CD4-positive, alpha-beta T cell treated with Interleukin-17A for 1 hour (primary cell): ENCODE measurements around the gene ARHGDIA.

Source experiments
- DNase-seq: peaks from one replicate; pipeline ENCODE4 v3.0.0-alpha.2; 2020

The ARHGDIA gene

DNA sequence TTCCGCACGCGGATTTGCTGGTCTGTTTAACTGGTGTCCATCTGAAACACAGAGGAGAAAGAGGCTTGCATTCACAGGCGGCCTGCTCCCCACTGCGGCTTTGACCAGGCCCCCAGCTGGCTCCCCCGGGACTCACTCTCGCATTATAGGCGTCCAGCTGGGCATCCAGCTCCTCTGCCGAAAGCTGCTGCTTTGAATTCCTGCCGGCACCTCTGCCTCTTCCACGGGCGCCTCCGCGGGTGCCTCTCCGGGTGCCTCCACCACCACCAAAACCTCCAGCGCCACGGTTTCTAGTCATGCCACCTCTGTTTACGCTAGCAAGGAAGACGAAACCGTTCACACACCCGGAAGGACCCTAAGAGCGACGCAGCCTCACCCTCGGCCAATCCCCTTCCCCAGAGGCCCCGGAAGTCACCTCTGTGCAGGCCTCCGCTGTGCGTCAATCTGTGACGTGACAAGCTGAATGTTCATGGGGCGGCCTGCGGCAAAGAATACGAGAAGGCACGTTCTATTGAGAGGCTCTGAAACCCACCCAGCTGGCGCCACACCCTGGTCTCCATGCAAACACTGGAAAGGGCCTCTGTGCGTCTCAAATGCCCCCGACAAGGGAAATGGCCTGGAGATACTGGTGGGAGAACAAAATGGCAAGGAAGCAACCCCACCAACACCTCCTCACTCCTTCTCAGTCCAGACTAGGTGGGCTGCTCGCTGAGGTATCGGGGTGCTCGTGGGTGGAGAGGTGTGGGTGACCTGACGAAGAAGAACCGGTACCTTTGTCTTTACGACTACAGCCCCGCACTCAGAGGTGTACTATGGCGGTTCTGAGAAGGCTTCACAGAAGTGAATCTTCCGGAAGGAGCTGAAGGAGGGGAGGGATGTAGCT, 17.2 kb upstream of the ARHGDIA start:
- DNase-seq: no peak

DNA sequence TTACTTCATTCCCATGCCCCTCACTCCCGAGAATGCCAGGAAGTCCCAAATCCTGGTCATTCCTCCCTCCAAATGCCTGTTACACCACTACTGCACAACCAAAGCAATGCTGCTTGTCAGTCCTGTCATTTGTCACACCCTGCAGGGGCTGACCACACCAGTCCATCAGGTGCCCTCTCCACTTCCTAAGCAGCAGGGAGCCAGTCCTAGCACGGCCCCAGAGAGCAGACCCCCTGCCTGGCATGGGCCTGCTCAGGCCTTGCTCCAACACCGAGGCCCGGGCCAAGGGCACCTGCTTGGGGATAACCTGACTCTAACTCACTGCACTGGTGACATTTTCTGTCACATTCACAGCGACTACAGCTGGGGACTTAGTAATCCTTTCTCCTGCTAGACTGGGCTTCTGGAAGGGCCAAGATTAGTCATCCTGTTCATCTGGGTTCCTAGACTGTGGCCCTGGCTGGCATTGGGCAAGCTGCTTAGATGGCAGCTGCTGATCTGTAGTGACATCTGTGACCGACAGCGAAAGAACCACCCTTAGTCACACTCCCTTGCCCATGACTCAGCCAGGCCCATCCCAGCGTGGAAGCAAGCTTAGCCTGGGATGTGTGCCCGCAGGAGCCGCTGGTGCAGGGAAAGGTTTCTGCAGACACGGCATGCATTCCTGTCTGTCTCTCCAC, 14.9 kb upstream of the ARHGDIA start:
- DNase-seq: no peak

DNA sequence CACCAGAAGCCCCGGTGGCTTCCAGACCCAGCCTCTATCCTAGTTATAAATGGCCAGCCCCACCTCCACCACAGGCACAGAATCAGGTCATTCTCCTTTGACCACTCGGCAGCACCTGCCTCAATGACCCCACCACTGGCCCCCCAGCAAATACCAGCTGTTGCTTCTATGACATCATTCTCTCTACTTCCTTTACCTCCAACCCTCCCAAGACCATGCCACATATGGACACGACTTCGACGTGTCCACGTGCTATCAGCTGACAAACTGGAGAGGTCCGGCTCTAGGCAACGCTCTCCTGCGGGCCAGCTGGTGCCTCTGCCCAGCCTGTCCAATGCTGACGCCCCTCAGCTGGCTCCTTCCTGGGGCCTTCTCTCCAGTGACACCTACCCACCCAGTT, 14.3 kb upstream of the ARHGDIA start:
- DNase-seq: no peak

DNA sequence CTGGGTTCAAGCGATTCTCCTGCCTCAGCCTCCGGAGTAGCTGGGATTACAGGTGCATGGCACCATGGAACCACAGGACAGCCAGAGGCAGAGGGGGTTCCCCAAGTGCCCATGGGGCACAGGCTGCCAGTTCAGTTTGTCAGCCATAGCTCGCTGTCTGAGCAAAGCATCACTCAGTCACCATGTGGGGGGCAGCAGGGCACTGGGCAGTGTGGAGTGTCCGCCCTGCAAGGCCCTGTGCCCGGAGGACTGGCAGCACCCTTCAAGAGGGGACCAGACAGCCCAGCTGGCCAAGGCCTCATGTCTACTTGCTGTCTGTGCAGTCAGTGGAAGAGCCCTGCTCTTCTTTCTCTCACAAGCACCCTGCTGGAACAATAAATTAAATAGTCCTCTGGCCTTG, 13.8 kb upstream of the ARHGDIA start:
- DNase-seq: no peak

DNA sequence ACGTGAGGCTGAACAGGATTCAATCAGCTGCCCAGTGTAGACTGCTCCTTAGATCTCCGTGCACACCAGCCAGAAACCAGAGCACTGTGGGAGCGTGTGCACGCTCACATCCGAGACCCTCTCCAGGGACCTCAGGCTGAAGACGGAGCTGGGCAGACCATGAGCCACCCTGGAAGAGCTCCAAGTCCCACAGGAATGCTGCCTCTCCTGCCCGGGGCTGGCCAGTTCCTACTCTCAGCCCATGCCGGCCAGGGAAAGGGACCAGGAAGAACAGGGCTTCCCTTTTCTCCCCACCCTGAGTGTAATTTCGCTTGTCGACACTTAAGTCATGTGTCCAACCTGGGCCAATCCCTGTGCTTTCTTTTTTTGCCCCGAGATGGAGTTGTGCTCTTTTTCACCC, 13.4 kb upstream of the ARHGDIA start:
- no peak for DNase-seq

DNA sequence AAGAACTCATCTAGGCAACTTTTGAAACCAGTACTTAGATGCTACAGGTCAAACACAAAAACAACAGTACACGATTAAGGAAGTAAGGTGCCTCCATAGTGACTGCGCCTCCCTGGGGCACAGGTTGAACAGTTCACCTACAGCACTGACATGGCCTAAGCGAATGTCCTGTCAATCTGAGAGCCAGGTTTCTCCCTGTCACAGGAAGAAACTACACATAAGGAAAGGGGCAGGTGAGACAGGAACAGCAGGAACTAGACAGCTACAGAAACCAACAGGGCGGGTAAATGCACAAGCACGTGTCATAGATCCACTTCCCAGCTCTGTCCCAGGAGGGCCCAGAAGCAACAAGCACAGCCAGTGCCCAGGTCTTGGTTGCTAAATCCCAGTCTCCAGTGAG, 8.0 kb upstream of the ARHGDIA start:
- no peak for DNase-seq

DNA sequence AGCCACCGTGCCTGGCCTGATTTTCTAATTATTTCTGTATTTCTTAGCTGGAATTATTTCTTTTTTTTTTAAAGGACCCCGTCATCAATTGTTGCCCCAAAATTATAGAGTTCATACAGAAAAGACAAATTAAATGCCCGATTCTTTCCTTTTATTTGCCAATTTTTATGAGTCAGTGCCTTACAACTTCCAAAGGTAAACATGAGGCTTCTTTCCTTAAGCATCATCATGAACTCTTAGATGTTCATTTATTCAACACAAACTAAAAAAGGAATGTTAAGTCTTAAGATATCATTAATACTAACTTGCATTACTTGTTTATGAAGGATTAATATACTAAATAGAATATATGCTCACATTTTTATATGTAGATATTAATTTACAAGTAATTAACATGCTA, 7.2 kb upstream of the ARHGDIA start:
- DNase-seq: no peak

DNA sequence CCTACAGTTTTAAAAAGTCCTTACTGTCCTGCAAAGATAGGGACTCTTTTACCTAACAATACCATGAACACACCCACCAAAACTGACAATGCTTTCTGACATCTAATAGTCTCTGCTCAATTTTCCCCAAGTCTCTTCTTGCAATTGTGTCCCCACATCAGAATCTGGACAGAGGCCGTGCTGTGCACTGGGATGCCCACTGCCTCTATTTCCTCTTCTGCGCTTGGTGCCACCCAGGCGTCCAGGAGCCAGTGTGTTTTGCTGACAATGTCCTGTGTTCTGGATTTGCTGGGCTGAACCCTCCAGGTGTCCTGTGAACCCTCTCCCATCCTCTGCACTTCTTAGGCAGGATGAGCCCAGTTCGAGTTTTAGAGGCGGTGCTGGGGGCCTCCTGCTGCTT, 6.4 kb upstream of the ARHGDIA start:
- DNase-seq: no peak

DNA sequence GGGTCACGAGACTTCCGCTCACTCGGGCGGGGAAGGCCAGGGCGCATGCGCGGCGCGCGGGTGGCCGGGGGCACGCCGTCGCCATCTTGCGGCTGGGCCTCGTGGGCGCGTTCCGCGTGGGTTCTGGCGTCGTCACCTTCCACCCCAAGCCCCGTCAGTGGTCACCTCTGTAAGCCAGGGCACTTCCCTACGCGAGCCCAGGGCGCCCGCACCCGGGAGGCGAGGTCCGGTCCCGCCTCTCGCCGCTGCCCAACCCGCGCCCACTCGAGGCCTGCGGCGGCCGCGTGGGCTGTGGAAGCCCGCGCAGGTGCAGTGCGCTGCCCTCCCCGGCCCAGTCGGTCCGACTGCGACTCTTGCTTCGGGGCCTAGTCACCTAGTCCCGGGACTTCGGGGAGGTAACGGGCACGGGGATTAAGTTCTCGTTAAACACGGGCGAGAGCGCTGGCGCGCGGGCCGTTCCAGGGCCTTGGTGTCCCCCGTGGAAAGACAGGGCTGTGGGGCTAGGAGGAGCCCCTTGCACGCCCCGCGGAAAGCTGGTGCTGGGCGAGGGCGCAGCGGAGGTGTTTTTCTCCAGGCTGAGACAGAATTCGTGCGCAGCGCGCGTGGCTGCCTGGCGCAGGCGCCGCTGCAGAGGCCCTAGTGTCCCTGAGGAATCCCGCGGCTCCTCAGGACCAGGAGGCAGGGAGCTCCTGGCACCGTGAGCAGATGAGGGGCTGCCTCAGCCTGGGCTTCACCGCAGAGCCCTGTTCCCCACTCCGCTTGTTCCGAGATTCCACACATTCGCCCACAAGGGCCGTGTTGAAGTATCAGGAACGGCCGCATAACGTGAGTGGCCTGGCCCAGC, 472 bp upstream of the ARHGDIA start:
- DNase-seq: peak; percentile 96

DNA sequence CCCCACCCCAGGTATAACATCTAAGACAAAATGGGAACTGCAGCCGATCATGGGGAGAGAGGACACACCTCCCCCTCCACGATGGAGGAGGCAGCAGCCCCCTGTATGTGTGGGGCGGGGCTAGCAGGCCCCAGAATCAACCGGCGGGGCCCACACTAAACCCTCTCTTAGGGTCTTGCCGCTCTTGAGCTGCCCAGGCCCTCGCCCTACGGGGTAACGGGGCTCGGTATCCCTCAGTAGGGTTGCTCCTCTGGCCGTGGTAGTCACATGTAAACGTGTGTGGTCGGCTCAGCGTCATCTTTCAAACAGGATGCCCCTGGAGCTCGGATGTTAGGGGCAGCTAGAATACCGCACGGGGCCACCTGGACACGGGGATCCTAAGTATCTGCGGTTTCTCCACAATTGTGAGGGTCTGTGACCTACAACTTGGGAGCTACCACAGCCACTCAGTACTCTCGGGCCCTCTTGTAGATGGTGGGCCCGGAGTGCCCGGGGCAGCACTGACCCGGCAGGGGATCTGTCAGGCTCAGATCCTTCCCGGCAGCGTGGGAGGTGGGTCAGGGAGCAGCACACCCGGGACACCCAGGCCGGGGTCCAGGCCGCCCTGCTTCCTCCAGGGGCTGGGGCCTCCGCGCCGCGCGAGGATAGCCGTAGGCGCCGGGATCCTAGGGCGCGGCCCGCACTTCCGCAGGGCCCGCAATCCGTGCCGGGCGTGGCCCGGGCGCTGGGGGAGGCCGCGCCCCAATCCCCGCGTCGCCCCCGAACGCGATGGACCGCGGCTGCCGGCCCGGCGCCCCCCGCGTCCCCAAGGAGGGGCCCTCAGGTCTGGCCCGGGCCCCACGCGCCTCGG, 781 bp downstream of the ARHGDIA start:
- DNase-seq: peak; percentile 59

DNA sequence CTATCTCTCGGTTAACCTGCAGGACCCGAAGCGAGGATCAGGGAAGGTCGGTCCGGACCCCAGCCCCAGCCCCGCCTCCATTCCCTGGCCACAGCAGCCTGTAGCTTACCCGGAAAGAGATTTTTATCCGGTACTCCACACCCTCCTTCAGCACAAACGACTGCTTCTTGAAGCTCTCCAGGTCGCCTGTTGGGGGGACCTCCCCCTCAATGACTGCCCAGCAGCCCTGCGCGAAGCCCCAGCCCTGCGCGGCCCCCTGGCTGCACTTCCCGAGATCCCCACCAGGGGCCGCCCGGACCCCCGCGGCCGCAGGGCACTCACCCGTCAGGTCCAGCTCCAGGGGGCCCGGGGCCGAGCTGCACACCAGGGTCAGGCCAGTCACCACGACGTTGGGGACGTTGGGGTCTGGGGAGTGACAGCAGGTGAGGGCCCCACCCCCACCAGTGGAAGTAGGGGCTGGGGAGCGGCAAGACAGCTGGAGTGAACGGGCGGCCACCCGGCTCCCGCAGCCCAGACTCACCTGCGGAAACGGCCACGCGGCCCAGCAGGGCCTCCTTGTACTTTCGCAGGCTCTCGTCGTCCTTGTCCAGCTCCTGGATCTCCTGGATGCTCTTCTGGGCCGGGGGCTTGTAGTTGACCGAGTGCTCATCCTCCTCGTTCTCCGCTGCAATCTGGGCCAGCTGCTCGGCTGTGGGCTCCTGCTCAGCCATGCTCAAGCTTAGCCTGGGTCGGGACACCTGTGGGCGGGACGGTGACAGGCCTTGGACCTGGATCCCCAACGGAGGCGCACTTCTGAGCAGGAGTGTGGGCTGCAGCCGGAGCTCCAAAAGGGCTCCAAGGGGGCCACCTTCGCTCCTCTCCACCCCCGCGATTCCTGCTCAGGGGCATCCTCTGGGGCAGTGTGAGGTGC, 1.7 kb downstream of the ARHGDIA start:
- DNase-seq: peak; percentile 35

DNA sequence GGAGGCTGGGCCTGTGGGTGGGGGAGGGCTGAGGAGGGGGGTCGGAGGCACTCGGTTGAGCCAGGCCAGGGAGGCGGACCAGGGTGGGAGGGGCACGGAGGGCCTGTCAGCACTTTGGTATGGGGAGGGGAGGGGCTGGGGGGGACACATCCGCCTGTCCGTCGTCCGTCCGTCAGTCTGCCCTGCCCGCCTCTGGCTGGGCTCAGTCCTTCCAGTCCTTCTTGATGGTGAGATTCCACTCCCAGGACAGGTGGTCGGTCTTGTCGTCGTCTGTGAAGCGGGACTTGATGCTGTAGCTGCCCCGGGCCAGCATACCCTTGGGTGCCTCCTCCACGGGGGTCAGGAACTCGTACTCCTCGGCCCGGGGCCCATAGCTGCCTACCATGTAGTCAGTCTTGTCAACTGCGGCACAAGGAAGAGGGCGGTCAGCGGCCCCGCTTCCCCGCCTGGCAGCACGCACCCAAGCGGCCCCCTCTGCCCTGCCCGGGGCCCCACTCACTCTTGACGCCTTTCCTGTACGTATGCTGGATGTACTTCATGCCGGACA, 2.4 kb downstream of the ARHGDIA start:
- DNase-seq: no peak

DNA sequence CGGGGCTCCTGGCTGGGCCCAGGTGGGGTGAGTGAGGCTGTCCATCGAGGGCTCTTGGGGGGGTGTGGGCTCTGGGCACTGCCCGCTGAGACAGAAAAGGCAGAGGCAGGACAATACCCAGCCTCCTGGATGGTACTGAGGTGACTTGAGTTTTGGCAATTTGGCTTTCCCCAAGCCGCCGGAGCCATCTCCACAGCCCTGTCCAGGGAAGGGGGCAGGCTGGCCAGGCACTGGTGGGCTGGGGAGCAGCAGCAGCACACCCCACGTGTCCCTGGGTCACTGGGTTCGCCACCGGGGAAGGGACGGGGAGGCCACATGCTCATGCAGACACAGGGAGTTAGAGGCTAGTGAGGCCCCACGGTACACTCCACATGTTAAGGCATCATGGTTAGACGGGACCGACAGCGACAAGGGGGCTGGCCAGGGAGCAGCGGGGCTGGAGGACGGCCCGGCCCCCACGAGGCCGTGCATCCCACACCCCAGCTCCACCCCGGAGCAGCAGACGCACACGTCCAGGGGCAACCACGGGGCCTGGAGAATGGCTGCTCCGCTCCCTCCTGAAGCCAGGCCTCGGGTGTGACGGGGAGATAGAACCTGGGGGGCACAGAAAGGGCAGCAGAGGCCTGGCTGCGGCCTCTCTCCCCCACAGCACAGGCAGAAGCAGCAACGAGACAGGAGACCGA, 3.0 kb downstream of the ARHGDIA start:
- no peak for DNase-seq

DNA sequence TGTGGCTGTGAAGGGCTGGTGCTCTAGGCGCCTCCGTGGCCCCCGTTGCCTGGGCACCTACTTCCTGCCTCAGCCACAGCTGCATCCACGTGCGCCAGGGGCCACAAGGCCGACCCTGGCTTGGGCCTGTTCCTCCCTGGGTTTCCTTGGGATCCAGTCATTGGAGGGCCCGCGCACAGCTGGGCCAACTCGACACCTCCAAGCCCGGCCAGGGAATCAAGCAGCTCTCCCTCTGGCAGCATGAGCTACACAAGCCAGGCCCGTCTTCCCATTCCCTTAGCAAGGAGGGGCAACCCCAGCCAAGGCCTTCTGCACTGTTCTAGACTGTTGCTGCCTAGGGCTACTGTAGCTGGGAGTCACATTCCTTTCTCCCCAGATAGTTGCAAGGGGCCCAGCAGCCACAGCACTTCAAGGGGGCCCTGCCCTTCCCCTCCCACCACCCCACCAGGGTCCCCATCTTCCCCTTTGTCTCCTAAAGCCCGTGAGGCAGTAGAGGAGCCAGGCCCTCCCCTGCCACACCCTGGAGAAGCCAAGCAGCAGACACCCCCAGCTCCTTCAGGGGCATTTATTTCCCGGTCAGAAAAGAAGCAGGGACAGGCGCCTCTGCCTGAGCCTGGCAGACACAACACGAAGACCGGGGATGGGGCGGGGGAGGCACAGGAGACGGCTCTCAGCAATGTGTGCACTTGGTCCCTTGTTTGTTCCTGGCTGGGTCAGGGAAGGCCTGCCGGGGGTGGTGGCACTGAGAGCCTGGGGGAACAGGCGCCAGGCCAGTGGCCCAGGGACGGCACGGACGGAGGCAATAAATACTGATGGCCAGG, 3.8 kb downstream of the ARHGDIA start:
- peak; percentile 38 for DNase-seq

DNA sequence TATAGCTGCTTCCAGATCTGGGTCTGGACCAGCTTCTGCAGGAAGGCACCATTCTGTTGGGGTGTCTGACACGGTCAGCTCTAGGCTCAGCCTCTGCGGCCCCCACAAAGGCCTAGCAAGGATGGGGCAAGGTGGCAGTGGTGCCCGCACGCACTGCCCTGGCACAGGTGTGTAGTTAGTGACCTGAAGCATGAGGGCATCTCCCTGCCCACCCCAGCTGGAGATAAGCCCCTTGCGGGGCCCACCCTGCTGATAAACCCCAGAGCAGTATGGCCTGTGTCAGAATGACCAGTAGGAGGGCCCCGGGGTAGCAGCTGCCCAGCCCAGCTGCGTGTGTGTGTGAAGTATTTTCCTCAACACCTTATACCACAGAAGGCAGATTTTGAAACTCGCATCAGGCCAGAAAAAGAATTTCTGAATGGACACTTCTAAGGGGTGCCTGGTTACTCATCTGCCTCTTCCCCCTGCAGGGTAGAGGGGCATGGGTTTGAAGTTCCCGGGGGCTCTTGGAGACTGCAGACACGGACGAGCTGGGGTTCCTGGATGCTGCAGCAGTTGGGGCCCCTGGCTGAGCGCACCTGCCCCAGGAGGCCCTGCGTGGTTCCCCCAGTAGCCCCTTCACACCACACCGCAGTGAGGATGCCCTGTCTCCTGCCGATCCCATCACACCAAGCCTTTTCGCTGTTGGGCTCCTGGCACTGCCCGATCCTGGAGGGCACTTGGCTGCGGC, 4.5 kb downstream of the ARHGDIA start:
- DNase-seq: peak; percentile 29

DNA sequence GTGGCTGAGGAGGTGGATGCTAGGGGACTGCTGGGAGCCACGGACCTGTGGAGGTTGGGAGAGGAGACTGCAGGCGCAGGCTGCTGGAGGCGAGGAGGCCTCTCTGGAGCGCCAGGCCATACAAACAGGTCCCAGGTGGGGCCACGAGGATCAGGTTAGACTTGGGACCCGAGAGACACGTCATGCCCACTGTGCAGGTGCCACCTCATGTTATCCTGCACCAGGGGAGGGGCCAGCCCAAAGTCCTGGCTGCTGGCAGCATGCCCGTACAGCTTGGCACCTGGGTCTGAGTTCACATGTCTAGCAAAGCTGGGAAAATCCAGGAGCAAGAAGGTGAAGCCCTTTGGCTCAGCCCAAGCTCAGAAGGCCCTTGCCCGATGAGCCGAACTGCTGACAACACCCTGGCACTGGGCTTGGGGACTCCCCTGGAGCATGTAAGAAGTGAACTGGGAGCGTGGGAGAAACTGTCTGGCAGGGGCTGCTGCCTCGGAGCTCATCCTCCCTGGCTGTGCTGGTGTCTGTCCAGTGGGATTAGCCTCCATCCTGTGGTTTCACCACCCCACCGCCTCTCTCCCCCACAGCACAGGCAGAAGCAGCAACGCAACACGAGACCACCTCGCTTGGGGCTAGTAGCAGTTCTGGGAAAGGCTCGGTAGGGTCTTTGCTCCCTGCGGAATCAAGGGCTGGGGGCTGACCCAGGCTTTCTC, 5.3 kb downstream of the ARHGDIA start:
- DNase-seq: peak; percentile 22

DNA sequence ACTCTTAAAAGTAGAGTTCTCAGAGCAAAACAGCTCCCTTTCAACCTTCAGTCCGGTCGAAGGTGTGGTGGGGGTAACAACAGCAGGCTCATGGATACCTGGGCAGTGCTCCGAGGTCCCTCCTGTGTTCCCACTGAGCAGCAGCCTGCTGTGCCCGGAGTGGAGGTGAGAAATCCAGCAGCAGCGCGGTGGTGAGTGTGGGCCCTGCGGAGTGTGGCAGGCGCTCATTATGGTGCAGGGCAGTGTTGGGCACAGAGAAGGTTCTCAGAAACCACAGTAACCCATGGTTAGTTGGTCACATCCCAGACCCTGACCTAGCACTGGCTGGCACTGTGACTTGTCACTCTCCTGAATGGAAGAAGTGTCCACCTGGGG, 5.8 kb downstream of the ARHGDIA start:
- no peak for DNase-seq
